ENCODE results near the gene PRKCE. TPM values are rescaled to one million over a fixed set of nuclear protein-coding genes. Genes with fewer than 3 reads are reported as not detected.

The PRKCE gene
- total and polyA plus RNA-seq, 4 donors, result 2.5 to 38.6 (median 5.8) TPM

GRCh38 chr2:45862843-45863242 lies 211.4 kb downstream of the PRKCE start:
- TF ChIP-seq MAX (IDR thresholded peaks at IDR 0.05) (no peak), FOXA1 (IDR thresholded peaks at IDR 0.05) (no peak), YY1 (IDR thresholded peaks at IDR 0.05) (no peak), RXRA (IDR thresholded peaks at IDR 0.05) (no peak), FOXA2 (IDR thresholded peaks at IDR 0.05) (no peak), EGR1 (IDR thresholded peaks at IDR 0.05; ENCODE audit: low read depth in 2 of 2) (no peak), REST (IDR thresholded peaks at IDR 0.05) (no peak), CTCF (IDR thresholded peaks at IDR 0.05; ENCODE audit: low read depth, low read length, missing input control) (no peak), JUND (IDR thresholded peaks at IDR 0.05) (no peak), RAD21 (IDR thresholded peaks at IDR 0.05) (no peak), NR2F2 (IDR thresholded peaks at IDR 0.05) (no peak), GABPA (IDR thresholded peaks at IDR 0.05 in 1 of 2, conservative IDR thresholded peaks at IDR 0.05 in 1 of 2) (no peak)
- Histone ChIP-seq H3K9ac (ENCODE audit: low read depth in 1 of 2, low read length in 2 of 2) (no peak overlapping the region), H3K27me3 (ENCODE audit: control insufficient read depth in 4 of 4, insufficient read depth in 4 of 4, low read length in 3 of 4) (no peaks in the 10 kb centered on the region), H3K27ac (ENCODE audit: low read depth in 1 of 2, low read length in 2 of 2) (no peak overlapping the region), H3K4me1 (ENCODE audit: control insufficient read depth in 4 of 4, insufficient read depth in 4 of 4, low read length in 3 of 4) (peaks cover 0 to 8% (median 1%) of the 10 kb centered on the region in 4 donors), H3K4me3 (ENCODE audit: low read depth in 1 of 3, low read length in 3 of 3) (no peak overlapping the region), H3K9me3 (ENCODE audit: control insufficient read depth in 4 of 4, low read length in 3 of 4) (no peaks in the 10 kb centered on the region), H3K36me3 (ENCODE audit: control insufficient read depth in 4 of 4, insufficient read depth in 3 of 4, low read depth in 1 of 4, low read length in 3 of 4) (no peaks in the 10 kb centered on the region)
- no peak for DNase-seq (ENCODE audit: low spot score)
- WGBS, result 93% methylated on average over 2 of the region's 2 CpGs

GRCh38 chr2:45864121-45864520 lies 212.6 kb downstream of the PRKCE start:
- Histone ChIP-seq H3K27ac (ENCODE audit: low read depth in 1 of 2, low read length in 2 of 2) (no peak overlapping the region), H3K9me3 (ENCODE audit: control insufficient read depth in 4 of 4, low read length in 3 of 4) (no peaks in the 10 kb centered on the region), H3K27me3 (ENCODE audit: control insufficient read depth in 4 of 4, insufficient read depth in 4 of 4, low read length in 3 of 4) (no peaks in the 10 kb centered on the region), H3K4me3 (ENCODE audit: low read depth in 1 of 3, low read length in 3 of 3) (no peak overlapping the region), H3K9ac (ENCODE audit: low read depth in 1 of 2, low read length in 2 of 2) (no peak overlapping the region), H3K36me3 (ENCODE audit: control insufficient read depth in 4 of 4, insufficient read depth in 3 of 4, low read depth in 1 of 4, low read length in 3 of 4) (no peaks in the 10 kb centered on the region), H3K4me1 (ENCODE audit: control insufficient read depth in 4 of 4, insufficient read depth in 4 of 4, low read length in 3 of 4) (peaks cover 0 to 8% (median 1%) of the 10 kb centered on the region in 4 donors)
- no peak for DNase-seq (ENCODE audit: low spot score)
- no peak for TF ChIP-seq ZBTB33 (IDR thresholded peaks at IDR 0.05)
- no peak for TF ChIP-seq RXRA (IDR thresholded peaks at IDR 0.05)
- TF ChIP-seq HNF4G (IDR thresholded peaks at IDR 0.05), result no peak
- TF ChIP-seq CTCF (IDR thresholded peaks at IDR 0.05; ENCODE audit: low read depth, low read length, missing input control), result no peak
- no peak for TF ChIP-seq SP1 (IDR thresholded peaks at IDR 0.05)
- no peak for TF ChIP-seq HNF4A (conservative IDR thresholded peaks at IDR 0.05)
- no peak for TF ChIP-seq MAX (IDR thresholded peaks at IDR 0.05)
- no peak for TF ChIP-seq NR2F2 (IDR thresholded peaks at IDR 0.05)
- TF ChIP-seq FOXA1 (IDR thresholded peaks at IDR 0.05), result no peak
- TF ChIP-seq FOXA2 (IDR thresholded peaks at IDR 0.05), result no peak
- TF ChIP-seq TAF1 (conservative IDR thresholded peaks at IDR 0.05), result no peak
- TF ChIP-seq JUND (IDR thresholded peaks at IDR 0.05), result no peak
- TF ChIP-seq GABPA (IDR thresholded peaks at IDR 0.05 in 1 of 2, conservative IDR thresholded peaks at IDR 0.05 in 1 of 2), result no peak
- TF ChIP-seq REST (IDR thresholded peaks at IDR 0.05), result no peak
- TF ChIP-seq EGR1 (IDR thresholded peaks at IDR 0.05; ENCODE audit: low read depth in 2 of 2), result no peak
- no peak for TF ChIP-seq YY1 (IDR thresholded peaks at IDR 0.05)
- WGBS, result 95% methylated on average over 4 of the region's 4 CpGs

Measured in liver (tissue), 9 donors.